Stimulated activated CD4-positive, alpha-beta T cell treated with anti-CD3 and anti-CD28 coated beads, Interleukin-2, amount 100 ng/mL, for 24 hours (primary cell): ENCODE measurements around the gene CCDC78.

ENCODE experiments used
- DNase-seq, 2 donors: peaks; one replicate each; pipeline ENCODE4 v3.0.0-alpha.2; 2020

CCDC78 gene

GRCh38 chr16:709566-710499 lies 16.4 kb downstream of the CCDC78 start:
- no peak for DNase-seq

GRCh38 chr16:708959-709358 lies 17.3 kb downstream of the CCDC78 start:
- DNase-seq = no peak

- DNase-seq = no peak
Measured at GRCh38 chr16:708019-708418, 18.2 kb downstream of the CCDC78 start.

GRCh38 chr16:707062-707538 lies 19.1 kb downstream of the CCDC78 start:
- DNase-seq = no peak

GRCh38 chr16:706189-707061 lies 19.8 kb downstream of the CCDC78 start:
- no peak for DNase-seq

- no peak for DNase-seq
Measured at GRCh38 chr16:705431-706188, 20.6 kb downstream of the CCDC78 start, which contains the start of gene FBXL16. Gene FBXL16 (minus strand): TSS chr16:705801. CDS start chr16:697405, 8,396 bp downstream.

GRCh38 chr16:704552-705380 lies 21.5 kb downstream of the CCDC78 start:
- no peak for DNase-seq

GRCh38 chr16:704047-704446 lies 22.2 kb downstream of the CCDC78 start:
- no peak for DNase-seq

- DNase-seq = no peak
Measured at GRCh38 chr16:703406-703805, 22.8 kb downstream of the CCDC78 start.

- DNase-seq = no peak
Measured at GRCh38 chr16:702341-702740, 23.9 kb downstream of the CCDC78 start.

GRCh38 chr16:700684-701584 lies 25.3 kb downstream of the CCDC78 start:
- peak; percentile 58 to 66 for DNase-seq

GRCh38 chr16:698911-699671 lies 27.2 kb downstream of the CCDC78 start:
- no peak for DNase-seq

GRCh38 chr16:695355-696089 lies 30.7 kb downstream of the CCDC78 start:
- DNase-seq = peak; percentile 74 to 75

GRCh38 chr16:694863-695354 lies 31.3 kb downstream of the CCDC78 start:
- no peak for DNase-seq

- no peak for DNase-seq
Measured at GRCh38 chr16:694187-694862, 31.9 kb downstream of the CCDC78 start.

GRCh38 chr16:693766-694165 lies 32.5 kb downstream of the CCDC78 start:
- no peak for DNase-seq

- no peak for DNase-seq
Measured at GRCh38 chr16:693364-693763, 32.9 kb downstream of the CCDC78 start.
